GM19452 (cell line): Measurements from ENCODE around the gene SENP3.

ENCODE experiments used
- ATAC-seq: cut with Tn5 transposase; IDR thresholded peaks from one replicate; pipeline ENCODE4 v1.9.1; 2021; ENCODE audit not compliant: unreplicated experiment

Gene SENP3

DNA sequence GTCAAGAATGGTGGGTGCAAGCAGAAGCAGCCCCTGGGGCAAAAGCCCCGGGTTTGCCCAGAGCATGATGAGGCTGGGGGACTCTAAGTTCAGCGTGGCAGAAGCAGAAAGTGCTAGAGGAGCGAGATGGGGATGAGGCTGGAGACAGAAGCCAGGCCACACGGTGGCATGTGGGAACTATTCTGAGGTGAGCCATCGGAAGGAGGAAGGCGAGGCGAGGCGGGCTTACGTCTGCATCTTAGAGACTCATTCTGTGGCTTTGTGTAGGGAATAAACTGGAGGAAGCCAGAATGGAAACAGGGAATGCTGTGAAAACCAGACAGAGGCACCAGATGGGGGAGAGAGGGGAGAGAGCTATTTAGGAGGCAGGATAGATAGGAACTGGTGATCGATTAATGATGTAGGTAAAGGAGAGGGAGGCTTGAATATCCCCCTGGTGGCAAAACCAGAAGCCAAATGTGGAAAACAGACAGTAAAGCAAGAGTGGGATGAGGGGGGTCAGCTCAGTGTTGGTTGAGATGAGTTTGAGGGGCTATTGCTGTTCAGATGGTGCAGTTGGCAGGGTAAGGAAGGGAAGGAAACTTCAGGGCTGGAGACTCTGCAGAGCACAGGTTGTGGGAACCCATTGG is 6.3 kb upstream of the SENP3 start:
- no peak for ATAC-seq

DNA sequence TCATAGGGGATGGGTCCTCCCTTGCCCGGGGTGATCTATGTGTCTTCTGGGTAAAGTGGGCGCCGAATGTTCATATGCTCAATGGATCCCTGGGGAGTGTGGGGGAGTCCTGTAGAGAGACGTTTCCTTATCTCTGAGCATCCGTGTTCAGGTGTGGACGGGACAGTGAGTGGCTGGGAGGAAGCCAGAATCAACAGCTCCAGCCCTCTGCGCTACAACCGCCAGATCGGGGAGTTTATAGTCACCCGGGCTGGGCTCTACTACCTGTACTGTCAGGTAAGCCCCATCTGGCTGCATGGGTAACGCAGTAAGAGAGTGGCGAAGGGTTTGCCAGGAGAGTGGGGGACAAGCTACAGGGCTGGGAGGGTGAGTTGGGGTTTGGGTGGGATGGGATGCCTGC is 5.1 kb upstream of the SENP3 start:
- no peak for ATAC-seq

DNA sequence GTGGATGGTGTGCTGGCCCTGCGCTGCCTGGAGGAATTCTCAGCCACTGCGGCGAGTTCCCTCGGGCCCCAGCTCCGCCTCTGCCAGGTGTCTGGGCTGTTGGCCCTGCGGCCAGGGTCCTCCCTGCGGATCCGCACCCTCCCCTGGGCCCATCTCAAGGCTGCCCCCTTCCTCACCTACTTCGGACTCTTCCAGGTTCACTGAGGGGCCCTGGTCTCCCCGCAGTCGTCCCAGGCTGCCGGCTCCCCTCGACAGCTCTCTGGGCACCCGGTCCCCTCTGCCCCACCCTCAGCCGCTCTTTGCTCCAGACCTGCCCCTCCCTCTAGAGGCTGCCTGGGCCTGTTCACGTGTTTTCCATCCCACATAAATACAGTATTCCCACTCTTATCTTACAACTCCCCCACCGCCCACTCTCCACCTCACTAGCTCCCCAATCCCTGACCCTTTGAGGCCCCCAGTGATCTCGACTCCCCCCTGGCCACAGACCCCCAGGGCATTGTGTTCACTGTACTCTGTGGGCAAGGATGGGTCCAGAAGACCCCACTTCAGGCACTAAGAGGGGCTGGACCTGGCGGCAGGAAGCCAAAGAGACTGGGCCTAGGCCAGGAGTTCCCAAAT is 4.5 kb upstream of the SENP3 start:
- no peak for ATAC-seq

DNA sequence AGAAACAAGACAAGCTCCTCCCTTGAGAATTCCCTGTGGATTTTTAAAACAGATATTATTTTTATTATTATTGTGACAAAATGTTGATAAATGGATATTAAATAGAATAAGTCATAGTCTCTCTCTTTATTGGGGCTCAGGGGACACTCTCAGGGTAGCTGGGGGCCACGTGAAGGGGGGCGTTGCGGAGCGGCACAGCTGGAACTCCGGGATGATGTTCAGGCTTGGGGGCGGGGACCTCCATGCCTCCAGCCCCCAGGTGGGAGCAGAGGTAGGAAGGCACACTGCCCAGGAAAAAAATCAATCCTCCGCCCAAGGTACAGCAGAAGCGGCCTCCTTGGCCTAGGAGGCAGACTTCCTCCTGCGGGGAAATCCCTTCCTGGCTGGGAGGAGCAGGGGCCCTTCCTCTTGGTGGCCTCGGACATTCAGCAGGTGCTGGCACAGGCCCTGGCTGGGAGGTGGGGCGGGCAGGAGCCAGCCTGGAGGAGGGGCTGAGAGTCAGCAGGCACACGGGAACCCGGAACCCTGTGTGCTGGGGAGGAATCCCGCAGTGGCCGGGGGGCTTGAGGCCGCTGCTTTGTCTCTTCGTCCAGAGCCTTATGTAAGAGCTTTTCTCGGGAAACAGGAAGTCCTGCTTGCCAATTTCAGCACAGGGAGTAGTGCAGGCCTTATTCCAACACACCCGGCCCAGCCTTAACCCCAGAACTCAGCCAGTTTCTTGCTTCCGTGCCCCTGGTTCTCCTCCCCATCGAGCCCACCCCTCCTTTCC is 3.8 kb upstream of the SENP3 start:
- no peak for ATAC-seq

DNA sequence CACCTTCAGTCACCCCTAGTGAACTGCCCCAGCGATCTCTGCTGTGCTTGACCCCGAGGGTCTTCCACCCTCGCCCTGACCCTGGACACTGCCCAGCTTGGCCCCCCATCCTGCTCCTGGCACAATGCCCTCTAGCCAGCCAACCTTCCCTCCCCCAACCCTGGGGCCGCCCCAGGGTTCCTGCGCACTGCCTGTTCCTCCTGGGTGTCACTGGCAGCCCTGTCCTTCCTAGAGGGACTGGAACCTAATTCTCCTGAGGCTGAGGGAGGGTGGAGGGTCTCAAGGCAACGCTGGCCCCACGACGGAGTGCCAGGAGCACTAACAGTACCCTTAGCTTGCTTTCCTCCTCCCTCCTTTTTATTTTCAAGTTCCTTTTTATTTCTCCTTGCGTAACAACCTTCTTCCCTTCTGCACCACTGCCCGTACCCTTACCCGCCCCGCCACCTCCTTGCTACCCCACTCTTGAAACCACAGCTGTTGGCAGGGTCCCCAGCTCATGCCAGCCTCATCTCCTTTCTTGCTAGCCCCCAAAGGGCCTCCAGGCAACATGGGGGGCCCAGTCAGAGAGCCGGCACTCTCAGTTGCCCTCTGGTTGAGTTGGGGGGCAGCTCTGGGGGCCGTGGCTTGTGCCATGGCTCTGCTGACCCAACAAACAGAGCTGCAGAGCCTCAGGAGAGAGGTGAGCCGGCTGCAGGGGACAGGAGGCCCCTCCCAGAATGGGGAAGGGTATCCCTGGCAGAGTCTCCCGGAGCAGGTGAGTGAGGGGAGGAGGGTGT is 3.0 kb upstream of the SENP3 start, which contains the start of gene TNFSF13:
TSS of gene TNFSF13 (plus strand) at position 207 of the 776 bp plus-strand sequence. CDS start at position 497, 290 bp downstream.
- ATAC-seq = no peak

DNA sequence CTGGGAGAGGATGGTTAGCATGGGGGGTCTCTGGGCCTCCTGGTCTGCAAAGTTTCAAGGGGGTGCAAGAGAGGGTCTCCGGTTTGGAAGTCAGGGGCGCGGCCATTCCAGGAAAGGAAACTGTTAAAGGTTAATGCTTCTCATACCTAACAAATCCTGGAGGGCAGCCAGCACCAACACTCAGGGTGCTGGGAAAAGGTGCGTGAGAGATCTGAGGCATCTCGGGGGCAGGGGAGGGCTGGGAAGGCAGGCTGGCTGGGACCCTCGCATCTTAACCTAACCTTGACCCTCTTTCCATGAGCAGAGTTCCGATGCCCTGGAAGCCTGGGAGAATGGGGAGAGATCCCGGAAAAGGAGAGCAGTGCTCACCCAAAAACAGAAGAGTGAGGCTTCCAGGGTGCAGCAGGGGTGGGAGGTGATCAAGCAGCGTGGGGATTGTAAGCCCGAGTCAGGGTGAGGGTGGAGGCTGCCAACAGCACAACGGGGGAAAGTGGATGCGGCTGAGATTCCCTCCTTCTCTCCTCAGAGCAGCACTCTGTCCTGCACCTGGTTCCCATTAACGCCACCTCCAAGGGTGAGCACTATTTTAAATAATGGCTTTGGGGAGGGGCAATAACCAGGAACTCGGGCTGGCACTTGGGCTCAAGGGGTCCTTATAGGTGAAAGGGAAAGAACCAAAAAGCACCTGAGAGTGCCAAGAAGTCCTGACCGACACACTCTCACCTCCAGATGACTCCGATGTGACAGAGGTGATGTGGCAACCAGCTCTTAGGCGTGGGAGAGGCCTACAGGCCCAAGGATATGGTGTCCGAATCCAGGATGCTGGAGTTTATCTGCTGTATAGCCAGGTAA is 2.2 kb upstream of the SENP3 start:
- no peak for ATAC-seq

DNA sequence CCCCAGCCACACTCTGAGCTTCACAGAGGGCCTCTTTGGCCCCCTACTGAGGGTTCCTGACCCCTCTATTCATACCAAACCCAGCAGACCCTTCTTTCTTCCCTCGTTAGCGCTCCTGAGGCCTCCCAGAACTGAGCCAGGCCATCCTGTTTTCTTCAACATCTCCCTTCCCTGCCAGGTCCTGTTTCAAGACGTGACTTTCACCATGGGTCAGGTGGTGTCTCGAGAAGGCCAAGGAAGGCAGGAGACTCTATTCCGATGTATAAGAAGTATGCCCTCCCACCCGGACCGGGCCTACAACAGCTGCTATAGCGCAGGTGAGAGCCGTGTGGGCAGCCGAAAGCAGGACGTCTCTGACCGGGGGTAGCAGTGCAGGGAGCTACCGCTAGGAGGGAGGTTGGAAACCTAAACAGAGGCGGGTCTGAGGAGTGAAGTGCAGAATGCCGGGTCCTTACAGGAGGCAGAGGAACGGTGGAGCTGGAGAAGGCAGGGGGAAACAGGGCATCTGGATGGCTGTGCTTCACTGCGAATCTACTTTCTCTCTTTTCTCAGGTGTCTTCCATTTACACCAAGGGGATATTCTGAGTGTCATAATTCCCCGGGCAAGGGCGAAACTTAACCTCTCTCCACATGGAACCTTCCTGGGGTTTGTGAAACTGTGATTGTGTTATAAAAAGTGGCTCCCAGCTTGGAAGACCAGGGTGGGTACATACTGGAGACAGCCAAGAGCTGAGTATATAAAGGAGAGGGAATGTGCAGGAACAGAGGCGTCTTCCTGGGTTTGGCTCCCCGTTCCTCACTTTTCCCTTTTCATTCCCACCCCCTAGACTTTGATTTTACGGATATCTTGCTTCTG is 1.3 kb upstream of the SENP3 start:
- ATAC-seq = no peak

DNA sequence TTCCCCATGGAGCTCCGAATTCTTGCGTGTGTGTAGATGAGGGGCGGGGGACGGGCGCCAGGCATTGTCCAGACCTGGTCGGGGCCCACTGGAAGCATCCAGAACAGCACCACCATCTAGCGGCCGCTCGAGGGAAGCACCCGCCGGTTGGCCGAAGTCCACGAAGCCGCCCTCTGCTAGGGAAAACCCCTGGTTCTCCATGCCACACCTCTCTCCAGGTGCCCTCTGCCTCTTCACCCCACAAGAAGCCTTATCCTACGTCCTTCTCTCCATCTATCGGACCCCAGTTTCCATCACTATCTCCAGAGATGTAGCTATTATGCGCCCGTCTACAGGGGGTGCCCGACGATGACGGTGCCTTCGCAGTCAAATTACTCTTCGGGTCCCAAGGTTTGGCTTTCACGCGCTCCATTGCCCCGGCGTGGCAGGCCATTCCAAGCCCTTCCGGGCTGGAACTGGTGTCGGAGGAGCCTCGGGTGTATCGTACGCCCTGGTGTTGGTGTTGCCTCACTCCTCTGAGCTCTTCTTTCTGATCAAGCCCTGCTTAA is 617 bp upstream of the SENP3 start:
- peak; percentile 43 for ATAC-seq

DNA sequence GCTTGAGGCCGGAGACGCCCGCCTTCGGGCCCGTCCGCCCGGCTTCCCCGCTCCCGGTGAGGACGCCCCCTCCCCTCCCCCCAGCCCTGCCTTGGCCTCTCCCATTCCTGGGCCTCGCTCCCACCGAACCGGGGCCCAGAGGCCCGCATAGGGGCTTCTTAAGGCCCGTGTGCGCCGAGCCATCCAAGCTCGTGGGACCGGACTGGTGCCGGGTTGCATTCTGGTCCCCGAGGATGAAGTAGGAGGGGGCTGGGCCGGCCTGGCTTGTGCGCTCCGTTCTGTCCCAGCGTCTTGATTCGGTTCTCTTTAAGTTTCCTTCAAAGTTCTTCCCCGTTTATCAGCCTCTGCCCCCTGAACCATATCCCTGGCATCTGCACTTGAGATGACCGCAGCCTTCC is 488 bp downstream of the SENP3 start:
- ATAC-seq = peak; percentile 11

DNA sequence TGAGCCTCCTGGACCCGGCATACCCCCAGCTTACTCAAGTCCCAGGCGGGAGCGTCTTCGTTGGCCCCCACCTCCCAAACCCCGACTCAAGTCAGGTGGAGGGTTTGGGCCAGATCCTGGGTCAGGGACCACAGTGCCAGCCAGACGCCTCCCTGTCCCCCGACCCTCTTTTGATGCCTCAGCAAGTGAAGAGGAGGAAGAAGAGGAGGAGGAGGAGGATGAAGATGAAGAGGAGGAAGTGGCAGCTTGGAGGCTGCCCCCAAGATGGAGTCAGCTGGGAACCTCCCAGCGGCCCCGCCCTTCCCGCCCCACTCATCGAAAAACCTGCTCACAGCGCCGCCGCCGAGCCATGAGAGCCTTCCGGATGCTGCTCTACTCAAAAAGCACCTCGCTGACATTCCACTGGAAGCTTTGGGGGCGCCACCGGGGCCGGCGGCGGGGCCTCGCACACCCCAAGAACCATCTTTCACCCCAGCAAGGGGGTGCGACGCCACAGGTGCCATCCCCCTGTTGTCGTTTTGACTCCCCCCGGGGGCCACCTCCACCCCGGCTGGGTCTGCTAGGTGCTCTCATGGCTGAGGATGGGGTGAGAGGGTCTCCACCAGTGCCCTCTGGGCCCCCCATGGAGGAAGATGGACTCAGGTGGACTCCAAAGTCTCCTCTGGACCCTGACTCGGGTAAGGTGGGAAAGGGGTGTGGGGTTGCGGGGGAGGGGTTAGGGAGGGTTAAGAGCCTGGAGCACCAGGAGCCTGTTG is 1.6 kb downstream of the SENP3 start:
- no peak for ATAC-seq

DNA sequence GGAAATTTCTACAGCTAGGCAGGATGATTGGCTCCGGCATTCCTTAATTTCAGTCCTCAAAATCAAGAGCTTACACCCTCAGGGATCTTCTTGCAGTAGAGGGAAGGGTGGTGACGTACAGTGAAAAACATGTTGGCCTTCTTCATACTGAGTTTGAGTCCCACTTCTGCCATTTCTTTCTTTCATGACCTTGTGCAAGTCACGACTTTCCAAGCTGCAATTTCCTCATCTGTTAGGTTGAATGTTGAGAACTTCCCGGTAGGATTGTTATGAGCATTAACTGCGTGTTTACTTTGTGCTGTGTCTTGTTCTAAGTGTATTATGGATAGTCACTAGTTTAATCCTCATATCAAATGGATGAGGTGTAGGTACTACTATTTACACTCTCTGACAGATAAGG is 7.9 kb downstream of the SENP3 start:
- ATAC-seq = no peak

DNA sequence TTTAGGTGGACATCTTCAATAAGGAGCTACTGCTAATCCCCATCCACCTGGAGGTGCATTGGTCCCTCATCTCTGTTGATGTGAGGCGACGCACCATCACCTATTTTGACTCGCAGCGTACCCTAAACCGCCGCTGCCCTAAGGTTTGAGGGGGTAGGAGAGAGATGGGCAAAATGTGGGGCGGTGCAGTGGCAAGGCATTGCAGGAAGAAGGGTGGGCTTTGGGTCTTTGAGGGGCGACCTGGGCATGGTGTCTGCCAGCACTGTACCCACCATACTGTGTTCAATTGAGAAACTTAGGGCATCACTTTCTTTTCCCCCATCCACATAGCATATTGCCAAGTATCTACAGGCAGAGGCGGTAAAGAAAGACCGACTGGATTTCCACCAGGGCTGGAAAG is 8.6 kb downstream of the SENP3 start:
- ATAC-seq = no peak

DNA sequence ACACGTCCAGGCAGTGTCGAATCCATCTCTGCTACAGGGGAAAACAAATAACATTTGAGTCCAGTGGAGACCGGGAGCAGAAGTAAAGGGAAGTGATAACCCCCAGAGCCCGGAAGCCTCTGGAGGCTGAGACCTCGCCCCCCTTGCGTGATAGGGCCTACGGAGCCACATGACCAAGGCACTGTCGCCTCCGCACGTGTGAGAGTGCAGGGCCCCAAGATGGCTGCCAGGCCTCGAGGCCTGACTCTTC is 10.5 kb downstream of the SENP3 start:
- no peak for ATAC-seq

DNA sequence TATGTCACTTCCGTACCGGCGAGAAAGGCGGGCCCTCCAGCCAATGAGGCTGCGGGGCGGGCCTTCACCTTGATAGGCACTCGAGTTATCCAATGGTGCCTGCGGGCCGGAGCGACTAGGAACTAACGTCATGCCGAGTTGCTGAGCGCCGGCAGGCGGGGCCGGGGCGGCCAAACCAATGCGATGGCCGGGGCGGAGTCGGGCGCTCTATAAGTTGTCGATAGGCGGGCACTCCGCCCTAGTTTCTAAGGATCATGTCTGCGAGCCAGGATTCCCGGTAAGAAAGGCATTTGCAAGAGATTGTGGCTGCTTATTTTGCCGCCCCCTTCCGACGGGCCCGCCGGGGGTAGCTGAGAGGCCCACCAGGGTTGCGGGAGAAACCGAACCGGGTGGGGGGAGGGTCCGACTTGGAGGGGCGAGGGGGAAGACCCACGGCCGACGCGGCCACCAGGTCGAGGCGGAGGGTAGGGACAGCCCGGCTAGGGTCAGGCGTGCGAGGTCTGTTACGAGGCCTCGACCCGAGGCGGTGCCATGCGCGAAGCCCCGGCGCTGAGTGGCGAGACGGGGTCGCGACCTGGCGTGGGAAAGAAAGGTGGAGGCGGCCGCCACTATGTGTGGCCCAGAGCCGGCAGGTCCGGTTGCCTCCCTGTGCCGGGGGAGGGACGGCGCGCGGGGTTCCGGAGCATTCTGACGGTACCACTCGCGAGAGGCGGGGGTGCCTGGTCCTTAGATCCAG is 11.0 kb downstream of the SENP3 start:
- peak; percentile 85 for ATAC-seq

DNA sequence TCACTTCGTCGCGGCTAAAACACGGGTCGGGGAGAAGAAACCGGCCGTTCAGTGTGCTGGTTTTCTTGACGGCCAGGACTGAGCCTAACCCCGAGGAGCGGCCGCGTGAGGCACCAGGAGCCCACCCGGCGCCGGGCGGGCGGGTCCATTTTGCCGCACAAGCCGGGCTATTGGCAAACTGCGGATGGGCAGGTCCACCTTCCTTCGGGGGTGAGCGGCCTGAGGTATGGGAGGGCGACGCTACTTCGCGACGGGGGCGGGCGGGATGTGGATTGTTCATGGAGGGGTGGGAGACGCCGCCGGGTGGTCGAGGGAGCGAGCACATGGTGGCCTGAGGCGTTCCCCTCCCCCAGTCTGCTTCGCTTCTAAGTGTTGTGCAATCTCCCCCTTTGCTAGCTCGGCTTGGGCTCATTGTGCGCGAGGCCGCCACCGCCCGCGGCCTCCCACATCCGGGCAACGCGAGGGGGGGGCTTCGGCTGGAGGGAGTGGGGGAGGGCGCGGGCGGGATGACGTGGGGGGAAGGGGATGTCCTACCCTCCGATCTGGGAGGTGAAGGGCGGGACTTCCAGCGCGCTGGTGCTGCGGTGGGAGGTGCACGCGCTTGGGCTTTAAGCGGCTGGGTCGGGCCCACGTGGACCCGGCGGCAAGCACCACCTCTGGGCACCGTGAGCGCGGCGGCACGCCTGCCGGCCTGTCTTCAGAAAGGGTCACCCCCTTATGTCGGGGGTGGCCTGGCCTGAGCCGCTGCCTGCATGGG is 11.8 kb downstream of the SENP3 start:
- ATAC-seq = peak; percentile 28

DNA sequence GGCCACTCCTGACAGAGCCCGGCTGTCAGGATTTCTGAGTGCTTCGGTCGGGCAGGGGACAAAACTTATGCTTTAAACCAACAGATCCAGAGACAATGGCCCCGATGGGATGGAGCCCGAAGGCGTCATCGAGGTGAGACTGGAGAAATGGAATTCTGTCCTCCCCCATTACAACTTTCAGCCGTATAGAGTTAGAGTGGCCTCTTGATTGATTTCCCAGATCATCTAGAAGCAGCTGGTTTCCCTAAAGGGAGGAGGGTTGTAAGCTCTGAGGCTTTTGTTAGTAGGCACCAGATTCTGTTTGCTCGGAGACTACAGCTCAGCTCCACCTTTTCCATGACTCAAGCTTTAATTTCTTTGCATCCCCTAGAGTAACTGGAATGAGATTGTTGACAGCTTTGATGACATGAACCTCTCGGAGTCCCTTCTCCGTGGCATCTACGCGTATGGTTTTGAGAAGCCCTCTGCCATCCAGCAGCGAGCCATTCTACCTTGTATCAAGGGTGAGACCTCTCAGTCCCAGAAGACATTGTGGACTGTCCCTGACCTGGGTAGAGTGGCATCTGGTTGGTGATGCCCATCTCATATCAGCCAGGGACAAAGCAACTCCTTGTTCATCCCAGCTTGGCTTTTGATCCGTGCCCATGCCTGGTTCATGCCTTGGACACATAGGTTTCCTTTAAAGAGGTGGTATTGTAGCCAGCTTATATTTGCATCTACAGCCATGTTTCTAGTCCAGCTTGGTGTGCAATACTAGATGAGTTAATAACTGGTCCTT is 12.6 kb downstream of the SENP3 start:
- no peak for ATAC-seq

DNA sequence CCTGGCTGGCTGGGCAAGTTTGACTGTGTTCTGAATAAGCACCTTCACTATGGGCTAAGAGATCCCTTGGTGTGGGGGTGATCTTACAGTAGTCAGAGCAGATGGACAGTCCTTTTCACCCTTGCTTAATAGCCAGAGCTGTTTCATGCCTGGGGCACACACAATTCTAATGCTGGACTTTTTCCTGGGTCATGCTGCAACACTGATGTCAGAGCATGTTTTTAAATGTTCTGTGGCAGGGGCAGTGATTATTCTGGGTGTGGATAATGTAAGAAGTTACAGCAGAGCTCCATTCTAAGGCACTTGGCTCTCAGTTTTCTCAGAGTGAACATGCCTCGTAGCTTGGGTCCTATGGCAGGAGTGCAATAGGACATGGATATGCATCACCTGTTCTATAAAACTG is 13.8 kb downstream of the SENP3 start:
- ATAC-seq = no peak
